CMK (cell line): ENCODE data around the gene ARHGAP26.

Experiments
- DNase-seq: peaks from one replicate; pipeline ENCODE4 v3.0.0-alpha.2; 2010; ENCODE audit warnings: low read depth

Gene ARHGAP26

GRCh38 chr5:143243103-143243502, 472.9 kb downstream of the ARHGAP26 start:
- DNase-seq: no peak

GRCh38 chr5:143244000-143244736, 474.0 kb downstream of the ARHGAP26 start:
- no peak for DNase-seq

GRCh38 chr5:143244990-143245389, 474.8 kb downstream of the ARHGAP26 start:
- no peak for DNase-seq

GRCh38 chr5:143245929-143246561, 475.9 kb downstream of the ARHGAP26 start:
- no peak for DNase-seq

GRCh38 chr5:143247134-143247815, 477.1 kb downstream of the ARHGAP26 start:
- DNase-seq: no peak

- no peak for DNase-seq
Observed at GRCh38 chr5:143248391-143248790, 478.2 kb downstream of the ARHGAP26 start.

- DNase-seq: no peak
Observed at GRCh38 chr5:143248822-143249579, 478.8 kb downstream of the ARHGAP26 start.

- DNase-seq: no peak
Observed at GRCh38 chr5:143249851-143250250, 479.7 kb downstream of the ARHGAP26 start.

GRCh38 chr5:143251190-143251589, 481.0 kb downstream of the ARHGAP26 start:
- DNase-seq: no peak

GRCh38 chr5:143251946-143252345, 481.8 kb downstream of the ARHGAP26 start:
- no peak for DNase-seq

- no peak for DNase-seq
Observed at GRCh38 chr5:143254819-143255218, 484.6 kb downstream of the ARHGAP26 start.

GRCh38 chr5:143258559-143259253, 488.5 kb downstream of the ARHGAP26 start:
- no peak for DNase-seq

- no peak for DNase-seq
Observed at GRCh38 chr5:143259254-143259605, 489.1 kb downstream of the ARHGAP26 start.

- no peak for DNase-seq
Observed at GRCh38 chr5:143261748-143262392, 491.7 kb downstream of the ARHGAP26 start.

- no peak for DNase-seq
Observed at GRCh38 chr5:143262393-143263174, 492.4 kb downstream of the ARHGAP26 start.

- DNase-seq: no peak
Observed at GRCh38 chr5:143263272-143263810, 493.2 kb downstream of the ARHGAP26 start.

- DNase-seq: no peak
Observed at GRCh38 chr5:143265995-143266394, 495.8 kb downstream of the ARHGAP26 start.

GRCh38 chr5:143267186-143267585, 497.0 kb downstream of the ARHGAP26 start:
- DNase-seq: no peak

GRCh38 chr5:143268388-143268787, 498.2 kb downstream of the ARHGAP26 start:
- DNase-seq: no peak

- DNase-seq: no peak
Observed at GRCh38 chr5:143271431-143271830, 501.3 kb downstream of the ARHGAP26 start.
